ENCODE measurements around the gene HBE1. TPM values are rescaled to one million over a fixed set of nuclear protein-coding genes. Genes with fewer than 3 reads are reported as not detected.

Gene HBE1
- total and polyA plus RNA-seq, 9 donors: 0.38 to 2.2 (median 0.62) TPM; not detected in 5

DNA sequence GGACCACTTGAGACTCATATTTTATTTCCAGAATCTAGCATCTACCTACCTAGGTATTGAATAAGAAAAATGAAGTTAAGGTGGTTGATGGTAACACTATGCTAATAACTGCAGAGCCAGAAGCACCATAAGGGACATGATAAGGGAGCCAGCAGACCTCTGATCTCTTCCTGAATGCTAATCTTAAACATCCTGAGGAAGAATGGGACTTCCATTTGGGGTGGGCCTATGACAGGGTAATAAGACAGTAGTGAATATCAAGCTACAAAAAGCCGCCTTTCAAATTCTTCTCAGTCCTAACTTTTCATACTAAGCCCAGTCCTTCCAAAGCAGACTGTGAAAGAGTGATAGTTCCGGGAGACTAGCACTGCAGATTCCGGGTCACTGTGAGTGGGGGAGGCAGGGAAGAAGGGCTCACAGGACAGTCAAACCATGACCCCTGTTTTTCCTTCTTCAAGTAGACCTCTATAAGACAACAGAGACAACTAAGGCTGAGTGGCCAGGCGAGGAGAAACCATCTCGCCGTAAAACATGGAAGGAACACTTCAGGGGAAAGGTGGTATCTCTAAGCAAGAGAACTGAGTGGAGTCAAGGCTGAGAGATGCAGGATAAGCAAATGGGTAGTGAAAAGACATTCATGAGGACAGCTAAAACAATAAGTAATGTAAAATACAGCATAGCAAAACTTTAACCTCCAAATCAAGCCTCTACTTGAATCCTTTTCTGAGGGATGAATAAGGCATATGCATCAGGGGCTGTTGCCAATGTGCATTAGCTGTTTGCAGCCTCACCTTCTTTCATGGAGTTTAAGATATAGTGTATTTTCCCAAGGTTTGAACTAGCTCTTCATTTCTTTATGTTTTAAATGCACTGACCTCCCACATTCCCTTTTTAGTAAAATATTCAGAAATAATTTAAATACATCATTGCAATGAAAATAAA, 44.9 kb downstream of the HBE1 start:
- TF ChIP-seq, protein P1, sequence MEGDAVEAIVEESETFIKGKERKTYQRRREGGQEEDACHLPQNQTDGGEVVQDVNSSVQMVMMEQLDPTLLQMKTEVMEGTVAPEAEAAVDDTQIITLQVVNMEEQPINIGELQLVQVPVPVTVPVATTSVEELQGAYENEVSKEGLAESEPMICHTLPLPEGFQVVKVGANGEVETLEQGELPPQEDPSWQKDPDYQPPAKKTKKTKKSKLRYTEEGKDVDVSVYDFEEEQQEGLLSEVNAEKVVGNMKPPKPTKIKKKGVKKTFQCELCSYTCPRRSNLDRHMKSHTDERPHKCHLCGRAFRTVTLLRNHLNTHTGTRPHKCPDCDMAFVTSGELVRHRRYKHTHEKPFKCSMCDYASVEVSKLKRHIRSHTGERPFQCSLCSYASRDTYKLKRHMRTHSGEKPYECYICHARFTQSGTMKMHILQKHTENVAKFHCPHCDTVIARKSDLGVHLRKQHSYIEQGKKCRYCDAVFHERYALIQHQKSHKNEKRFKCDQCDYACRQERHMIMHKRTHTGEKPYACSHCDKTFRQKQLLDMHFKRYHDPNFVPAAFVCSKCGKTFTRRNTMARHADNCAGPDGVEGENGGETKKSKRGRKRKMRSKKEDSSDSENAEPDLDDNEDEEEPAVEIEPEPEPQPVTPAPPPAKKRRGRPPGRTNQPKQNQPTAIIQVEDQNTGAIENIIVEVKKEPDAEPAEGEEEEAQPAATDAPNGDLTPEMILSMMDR (IDR thresholded peaks at IDR 0.05): no peak
- no peak for TF ChIP-seq POLR2A (IDR thresholded peaks at IDR 0.05)
- TF ChIP-seq EP300 (IDR thresholded peaks at IDR 0.05): no peak
- WGBS, 3 donors: 74 to 77% (median 76%) methylated on average over 6 of the region's 6 CpGs
- Histone ChIP-seq H3K27ac (no peak overlapping the region), H3K4me1 (ENCODE audit: insufficient read depth) (no peaks in the 10 kb centered on the region), H3K9me3 (no peaks in the 10 kb centered on the region), H3K36me3 (no peaks in the 10 kb centered on the region), H3K27me3 (no peaks in the 10 kb centered on the region), H3K4me3 (no peak overlapping the region)
- intact Hi-C loops (cut with DNase I): no loop called here
- no peak for DNase-seq

- H3K36me3 ChIP-seq: no peaks in the 10 kb centered on the region
- DNase-seq: no peak
- H3K27ac ChIP-seq: no peak overlapping the region
- H3K4me1 ChIP-seq (ENCODE audit: insufficient read depth): no peaks in the 10 kb centered on the region
- intact Hi-C loops (cut with DNase I): no loop called here
- H3K4me3 ChIP-seq: no peak overlapping the region
- H3K9me3 ChIP-seq: no peaks in the 10 kb centered on the region
- TF ChIP-seq, protein P1 (IDR thresholded peaks at IDR 0.05): no peak
- TF ChIP-seq POLR2A (IDR thresholded peaks at IDR 0.05): no peak
- no peak for TF ChIP-seq EP300 (IDR thresholded peaks at IDR 0.05)
- H3K27me3 ChIP-seq: no peaks in the 10 kb centered on the region
- WGBS, 3 donors: 46 to 57% (median 49%) methylated on average over 1 of the region's 1 CpG
Measured at GRCh38 chr11:5223686-5224085, 46.1 kb downstream of the HBE1 start.

DNA sequence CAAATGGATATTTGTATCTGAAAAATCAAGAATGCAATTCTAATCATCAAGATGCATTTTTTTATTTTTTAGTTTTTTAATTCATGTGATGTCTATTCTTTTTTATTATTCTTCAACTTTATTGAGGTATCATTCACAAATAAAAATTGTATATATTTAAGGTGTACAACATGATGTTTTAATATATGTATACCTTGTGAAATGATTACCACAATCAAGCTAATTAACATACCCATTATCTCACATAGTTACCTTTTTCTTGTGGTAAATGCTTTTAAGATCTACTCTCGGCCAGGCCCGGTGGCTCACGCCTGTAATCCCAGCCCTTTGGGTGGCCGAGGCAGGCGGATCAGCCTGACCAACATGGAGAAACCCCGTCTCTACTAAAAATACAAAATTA, 46.6 kb downstream of the HBE1 start:
- no peak overlapping the region for H3K4me3 ChIP-seq
- H3K36me3 ChIP-seq: no peaks in the 10 kb centered on the region
- intact Hi-C loops (cut with DNase I): no loop called here
- TF ChIP-seq POLR2A (IDR thresholded peaks at IDR 0.05) (no peak), EP300 (IDR thresholded peaks at IDR 0.05) (no peak)
- TF ChIP-seq, protein P1 (IDR thresholded peaks at IDR 0.05): no peak
- whole genome bisulfite sequencing, 3 donors: 80 to 90% (median 84%) methylated on average over 6 of the region's 6 CpGs
- H3K27me3 ChIP-seq: no peaks in the 10 kb centered on the region
- no peak for DNase-seq
- H3K4me1 ChIP-seq (ENCODE audit: insufficient read depth): no peaks in the 10 kb centered on the region
- H3K9me3 ChIP-seq: no peaks in the 10 kb centered on the region
- no peak overlapping the region for H3K27ac ChIP-seq

Other genes with a start within 250 kb of the HBE1 start
- gene OR52J3, start 223.4 kb downstream of the HBE1 start, total RNA-seq: not detected
- gene OR52J3, start 223.4 kb downstream of the HBE1 start, polyA plus RNA-seq: not detected
- gene OR52E2, start 210.3 kb downstream of the HBE1 start, total RNA-seq: not detected
- not detected for gene OR52E2, start 210.3 kb downstream of the HBE1 start, polyA plus RNA-seq
- not detected for gene OR52E1, start 200.4 kb downstream of the HBE1 start, total RNA-seq
- not detected for gene OR52E1, start 200.4 kb downstream of the HBE1 start, polyA plus RNA-seq
- not detected for gene OR52A5, start 131.6 kb downstream of the HBE1 start, total RNA-seq
- not detected for gene OR52A5, start 131.6 kb downstream of the HBE1 start, polyA plus RNA-seq
- gene OR52A1, start 115.2 kb downstream of the HBE1 start, total RNA-seq: under 1 TPM in 1 of 7 donors, not detected in 6; 0.02 TPM
- not detected for gene OR52A1, start 115.2 kb downstream of the HBE1 start, polyA plus RNA-seq
- not detected for gene OR51V1, start 69.3 kb downstream of the HBE1 start, total RNA-seq
- not detected for gene OR51V1, start 69.3 kb downstream of the HBE1 start, polyA plus RNA-seq
- 100 to 1,000 TPM in 4 of 7 donors, 10 to 100 TPM in 2, 1 to 10 TPM in 1; 9.1 to 393 (median 118) TPM for gene HBB, start 42.9 kb downstream of the HBE1 start, total RNA-seq
- 100 to 1,000 TPM in 1 of 2 donors, 10 to 100 TPM in 1; 24.7 to 211 TPM for gene HBB, start 42.9 kb downstream of the HBE1 start, polyA plus RNA-seq
- 1 to 10 TPM in 2 of 7 donors, not detected in 5; 2.4 to 3.2 TPM for gene HBD, start 35.5 kb downstream of the HBE1 start, total RNA-seq
- gene HBD, start 35.5 kb downstream of the HBE1 start, polyA plus RNA-seq: not detected
- gene HBG1, start 20.1 kb downstream of the HBE1 start, total RNA-seq: 1 to 10 TPM in 1 of 7 donors, not detected in 6; 3.7 TPM
- not detected for gene HBG1, start 20.1 kb downstream of the HBE1 start, polyA plus RNA-seq
- 1 to 10 TPM in 2 of 7 donors, under 1 TPM in 3, not detected in 2; 0.37 to 9.7 (median 0.53) TPM for gene HBG2, start 15.2 kb downstream of the HBE1 start, total RNA-seq
- under 1 TPM in 1 of 2 donors, not detected in 1; 0.73 TPM for gene HBG2, start 15.2 kb downstream of the HBE1 start, polyA plus RNA-seq
- under 1 TPM in 4 of 7 donors, not detected in 3; 0.25 to 0.63 (median 0.46) TPM for gene OR51B4, start 32.0 kb upstream of the HBE1 start, total RNA-seq
- not detected for gene OR51B4, start 32.0 kb upstream of the HBE1 start, polyA plus RNA-seq
- gene OR51B2, start 54.4 kb upstream of the HBE1 start, total RNA-seq: 1 to 10 TPM in 1 of 7 donors, under 1 TPM in 4, not detected in 2; 0.27 to 1.7 (median 0.38) TPM
- gene OR51B2, start 54.4 kb upstream of the HBE1 start, polyA plus RNA-seq: not detected
- 1 to 10 TPM in 4 of 7 donors, under 1 TPM in 3; 0.56 to 2.1 (median 1.1) TPM for gene OR51B5, start 73.6 kb upstream of the HBE1 start, total RNA-seq
- under 1 TPM; 0.30 to 0.47 TPM for gene OR51B5, start 73.6 kb upstream of the HBE1 start, polyA plus RNA-seq
- not detected for gene OR51B6, start 81.6 kb upstream of the HBE1 start, total RNA-seq
- not detected for gene OR51B6, start 81.6 kb upstream of the HBE1 start, polyA plus RNA-seq
- under 1 TPM in 1 of 7 donors, not detected in 6; 0.12 TPM for gene OR51M1, start 113.9 kb upstream of the HBE1 start, total RNA-seq
- under 1 TPM in 1 of 2 donors, not detected in 1; 0.08 TPM for gene OR51M1, start 113.9 kb upstream of the HBE1 start, polyA plus RNA-seq
- gene OR51Q1, start 152.2 kb upstream of the HBE1 start, total RNA-seq: not detected
- gene OR51Q1, start 152.2 kb upstream of the HBE1 start, polyA plus RNA-seq: not detected
- 1 to 10 TPM in 1 of 7 donors, under 1 TPM in 5, not detected in 1; 0.25 to 1.4 (median 0.66) TPM for gene OR51I1, start 171.6 kb upstream of the HBE1 start, total RNA-seq
- gene OR51I1, start 171.6 kb upstream of the HBE1 start, polyA plus RNA-seq: not detected
- not detected for gene OR51I2, start 179.4 kb upstream of the HBE1 start, total RNA-seq
- gene OR51I2, start 179.4 kb upstream of the HBE1 start, polyA plus RNA-seq: not detected
- not detected for gene OR52D1, start 218.7 kb upstream of the HBE1 start, total RNA-seq
- not detected for gene OR52D1, start 218.7 kb upstream of the HBE1 start, polyA plus RNA-seq
- gene UBQLN3, start 240.0 kb upstream of the HBE1 start, total RNA-seq: 10 to 100 TPM in 1 of 7 donors, 1 to 10 TPM in 3, under 1 TPM in 3; 0.30 to 10.6 (median 1.0) TPM
- not detected for gene UBQLN3, start 240.0 kb upstream of the HBE1 start, polyA plus RNA-seq
- gene UBQLNL, start 246.8 kb upstream of the HBE1 start, total RNA-seq: 1 to 10 TPM in 6 of 7 donors, under 1 TPM in 1; 0.50 to 3.0 (median 1.3) TPM
- gene UBQLNL, start 246.8 kb upstream of the HBE1 start, polyA plus RNA-seq: under 1 TPM; 0.73 to 0.87 TPM